ENCODE data around the gene AKAP12.

GRCh38 chr6:151353795-151354194, 114.0 kb downstream of the AKAP12 start:
- TF ChIP-seq CTCF (conservative IDR thresholded peaks at IDR 0.05; ENCODE audit: low read depth, low read length): no peak
- no peak for TF ChIP-seq EZH2 (IDR thresholded peaks at IDR 0.05; ENCODE audit: low read length, unreplicated experiment)

Data from PC-3 (cell line).